ENCODE data around the gene LYL1.

DNA sequence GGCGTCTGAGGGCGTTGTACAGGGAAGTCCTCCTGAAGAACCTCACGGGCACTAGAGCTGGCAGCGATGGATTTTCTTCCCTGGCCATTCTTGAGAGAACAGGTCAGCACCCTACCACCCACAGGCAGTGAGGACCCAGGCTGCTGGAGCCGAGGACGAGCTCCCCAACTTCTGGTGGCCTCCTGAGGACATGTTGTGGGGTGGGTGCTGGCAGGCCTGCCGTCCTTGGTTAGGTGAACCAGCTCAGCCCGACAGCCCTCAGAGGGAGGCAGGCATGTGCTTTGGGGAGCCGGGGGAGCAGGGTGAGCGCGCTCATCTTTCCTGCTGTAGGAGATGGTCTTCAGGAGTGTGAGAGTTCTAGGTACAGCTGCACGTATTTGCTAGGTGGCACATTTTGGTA lies 15.4 kb downstream of the LYL1 start:
- TF ChIP-seq POLR2A (IDR thresholded peaks at IDR 0.05; ENCODE audit: insufficient read depth in 1 of 2, low read depth in 2 of 2, low read length in 2 of 2): no peak
- TF ChIP-seq, protein P1, sequence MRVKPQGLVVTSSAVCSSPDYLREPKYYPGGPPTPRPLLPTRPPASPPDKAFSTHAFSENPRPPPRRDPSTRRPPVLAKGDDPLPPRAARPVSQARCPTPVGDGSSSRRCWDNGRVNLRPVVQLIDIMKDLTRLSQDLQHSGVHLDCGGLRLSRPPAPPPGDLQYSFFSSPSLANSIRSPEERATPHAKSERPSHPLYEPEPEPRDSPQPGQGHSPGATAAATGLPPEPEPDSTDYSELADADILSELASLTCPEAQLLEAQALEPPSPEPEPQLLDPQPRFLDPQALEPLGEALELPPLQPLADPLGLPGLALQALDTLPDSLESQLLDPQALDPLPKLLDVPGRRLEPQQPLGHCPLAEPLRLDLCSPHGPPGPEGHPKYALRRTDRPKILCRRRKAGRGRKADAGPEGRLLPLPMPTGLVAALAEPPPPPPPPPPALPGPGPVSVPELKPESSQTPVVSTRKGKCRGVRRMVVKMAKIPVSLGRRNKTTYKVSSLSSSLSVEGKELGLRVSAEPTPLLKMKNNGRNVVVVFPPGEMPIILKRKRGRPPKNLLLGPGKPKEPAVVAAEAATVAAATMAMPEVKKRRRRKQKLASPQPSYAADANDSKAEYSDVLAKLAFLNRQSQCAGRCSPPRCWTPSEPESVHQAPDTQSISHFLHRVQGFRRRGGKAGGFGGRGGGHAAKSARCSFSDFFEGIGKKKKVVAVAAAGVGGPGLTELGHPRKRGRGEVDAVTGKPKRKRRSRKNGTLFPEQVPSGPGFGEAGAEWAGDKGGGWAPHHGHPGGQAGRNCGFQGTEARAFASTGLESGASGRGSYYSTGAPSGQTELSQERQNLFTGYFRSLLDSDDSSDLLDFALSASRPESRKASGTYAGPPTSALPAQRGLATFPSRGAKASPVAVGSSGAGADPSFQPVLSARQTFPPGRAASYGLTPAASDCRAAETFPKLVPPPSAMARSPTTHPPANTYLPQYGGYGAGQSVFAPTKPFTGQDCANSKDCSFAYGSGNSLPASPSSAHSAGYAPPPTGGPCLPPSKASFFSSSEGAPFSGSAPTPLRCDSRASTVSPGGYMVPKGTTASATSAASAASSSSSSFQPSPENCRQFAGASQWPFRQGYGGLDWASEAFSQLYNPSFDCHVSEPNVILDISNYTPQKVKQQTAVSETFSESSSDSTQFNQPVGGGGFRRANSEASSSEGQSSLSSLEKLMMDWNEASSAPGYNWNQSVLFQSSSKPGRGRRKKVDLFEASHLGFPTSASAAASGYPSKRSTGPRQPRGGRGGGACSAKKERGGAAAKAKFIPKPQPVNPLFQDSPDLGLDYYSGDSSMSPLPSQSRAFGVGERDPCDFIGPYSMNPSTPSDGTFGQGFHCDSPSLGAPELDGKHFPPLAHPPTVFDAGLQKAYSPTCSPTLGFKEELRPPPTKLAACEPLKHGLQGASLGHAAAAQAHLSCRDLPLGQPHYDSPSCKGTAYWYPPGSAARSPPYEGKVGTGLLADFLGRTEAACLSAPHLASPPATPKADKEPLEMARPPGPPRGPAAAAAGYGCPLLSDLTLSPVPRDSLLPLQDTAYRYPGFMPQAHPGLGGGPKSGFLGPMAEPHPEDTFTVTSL (CRISPR knock-in tag; IDR thresholded peaks at IDR 0.05; ENCODE audit: borderline replicate concordance): no peak
- no peak for TF ChIP-seq ZNF350 (CRISPR knock-in tag; IDR thresholded peaks at IDR 0.05; ENCODE audit: borderline replicate concordance, low read depth)
- no peak for TF ChIP-seq TOE1 (CRISPR knock-in tag; IDR thresholded peaks at IDR 0.05)
- no peak for TF ChIP-seq BCL6 (CRISPR knock-in tag; IDR thresholded peaks at IDR 0.05)
- no peak for TF ChIP-seq GABPA (IDR thresholded peaks at IDR 0.05; ENCODE audit: low read depth, low read length)
- no peak for TF ChIP-seq GABPA (CRISPR knock-in tag; IDR thresholded peaks at IDR 0.05; ENCODE audit: low read depth)
- TF ChIP-seq RBAK (CRISPR knock-in tag; IDR thresholded peaks at IDR 0.05): no peak
- TF ChIP-seq CAMTA2 (CRISPR knock-in tag; IDR thresholded peaks at IDR 0.05; ENCODE audit: borderline replicate concordance): no peak
- TF ChIP-seq ZSCAN20 (CRISPR knock-in tag; IDR thresholded peaks at IDR 0.05; ENCODE audit: borderline replicate concordance): no peak
- no peak for TF ChIP-seq ZNF629 (CRISPR knock-in tag; conservative IDR thresholded peaks at IDR 0.05)
- no peak for TF ChIP-seq HMG20A (CRISPR knock-in tag; IDR thresholded peaks at IDR 0.05; ENCODE audit: borderline replicate concordance)
- TF ChIP-seq, protein P2, sequence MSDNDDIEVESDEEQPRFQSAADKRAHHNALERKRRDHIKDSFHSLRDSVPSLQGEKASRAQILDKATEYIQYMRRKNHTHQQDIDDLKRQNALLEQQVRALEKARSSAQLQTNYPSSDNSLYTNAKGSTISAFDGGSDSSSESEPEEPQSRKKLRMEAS (IDR thresholded peaks at IDR 0.05): no peak
